SK-N-MC (cell line): ENCODE data around the gene CGB5.
"Not testable (repeated sequence)": the region's sequence is repeated elsewhere in the genome, so short reads cannot be mapped to it uniquely, and the experiment has no call there.

Experiments used
- DNase-seq: peaks from one replicate; pipeline ENCODE4 v3.0.0-alpha.2; 2011; ENCODE audit warnings: low read depth, low spot score
- H3K27ac ChIP-seq: fragments of 200-600 bp; sonication (generic); 2 replicates; pipeline ENCODE4 v1.5.1; 2016; ENCODE audit warnings: mixed run types
- H3K36me3 ChIP-seq: fragments of 200-600 bp; sonication (generic); 2 replicates; pipeline ENCODE4 v1.6.1; 2017; ENCODE audit warnings: antibody characterized with exemption, low read length, mixed read lengths; ENCODE audit not compliant: insufficient read depth
- H3K4me3 ChIP-seq: fragments of 200-600 bp; sonication (generic); 2 replicates; pipeline ENCODE4 v1.5.1; 2016
- H3K9ac ChIP-seq: fragments of 200-600 bp; sonication (generic); 2 replicates; pipeline ENCODE4 v1.8.0; 2017; ENCODE audit warnings: mixed run types, mixed read lengths; ENCODE audit not compliant: insufficient read length
- H3K9me3 ChIP-seq: fragments of 200-600 bp; sonication (generic); 2 replicates; pipeline ENCODE4 v1.6.1; 2017; ENCODE audit warnings: low read depth, mild to moderate bottlenecking, antibody characterized with exemption, low read length, moderate library complexity, mixed read lengths
- EZH2 ChIP-seq: fragments of 200-600 bp; sonication (generic); IDR thresholded peaks from one replicate; pipeline ENCODE4 v1.6.1; 2017; ENCODE audit warnings: antibody characterized with exemption
- FOXP2 ChIP-seq: optimal IDR thresholded peaks from 2 replicates; pipeline ENCODE3; 2011; ENCODE audit warnings: mild to moderate bottlenecking, moderate library complexity; ENCODE audit not compliant: insufficient read depth; ENCODE audit errors: extremely low read length, control extremely low read depth
- POLR2AphosphoS5 ChIP-seq: IDR thresholded peaks from 2 replicates; pipeline ENCODE4 v1.6.1; 2012; ENCODE audit warnings: mild to moderate bottlenecking, low read depth, low read length, borderline replicate concordance

CGB5 gene

GRCh38 chr19:49019242-49019932 is 24.3 kb upstream of the CGB5 start:
- TF ChIP-seq FOXP2 (no peak), POLR2AphosphoS5 (no peak), EZH2 (no peak)
- H3K4me3 ChIP-seq = 0 out of 2 replicates have a peak overlapping the region, but pooled peaks have one; percentile 25
- DNase-seq = no peak
- H3K27ac ChIP-seq = no peak overlapping the region
- H3K9ac ChIP-seq = no peak overlapping the region
- no peaks in the 10 kb centered on the region for H3K9me3 ChIP-seq
- H3K36me3 ChIP-seq = peaks cover 10% of the 10 kb centered on the region; the same call in 1 of the 2 replicates

GRCh38 chr19:49020342-49020741 is 23.3 kb upstream of the CGB5 start:
- TF ChIP-seq FOXP2 (no peak), POLR2AphosphoS5 (no peak), EZH2 (no peak)
- no peaks in the 10 kb centered on the region for H3K9me3 ChIP-seq
- no peak overlapping the region for H3K4me3 ChIP-seq
- no peak for DNase-seq
- no peak overlapping the region for H3K9ac ChIP-seq
- H3K27ac ChIP-seq = no peak overlapping the region
- peaks cover 3% of the 10 kb centered on the region; the same call in 1 of the 2 replicates for H3K36me3 ChIP-seq

GRCh38 chr19:49020931-49021895 is 22.4 kb upstream of the CGB5 start:
- TF ChIP-seq POLR2AphosphoS5 (no peak), EZH2 (no peak), FOXP2 (no peak)
- DNase-seq = no peak
- Histone ChIP-seq H3K4me3 (no peak overlapping the region), H3K9ac (no peak overlapping the region), H3K27ac (no peak overlapping the region), H3K36me3 (no peaks in the 10 kb centered on the region), H3K9me3 (no peaks in the 10 kb centered on the region)

GRCh38 chr19:49022116-49022515 is 21.5 kb upstream of the CGB5 start:
- TF ChIP-seq FOXP2 (no peak), EZH2 (no peak)

GRCh38 chr19:49024233-49024632 is 19.4 kb upstream of the CGB5 start, which contains the start of gene CGB3:
TSS of gene CGB3 (minus strand) at chr19:49024333. CDS start at chr19:49023971, 362 bp downstream.
- H3K27ac ChIP-seq, H3K4me3 ChIP-seq, H3K9me3 ChIP-seq, H3K9ac ChIP-seq, H3K36me3 ChIP-seq, DNase-seq: not testable (repeated sequence)

More at GRCh38 chr19:49022116-49022515, 21.5 kb upstream of the CGB5 start:
- Histone ChIP-seq H3K4me3 (no peak overlapping the region), H3K9me3 (no peaks in the 10 kb centered on the region), H3K9ac (no peak overlapping the region), H3K36me3 (no peaks in the 10 kb centered on the region), H3K27ac (no peak overlapping the region)
- no peak for DNase-seq

- not testable (repeated sequence) for H3K27ac ChIP-seq, DNase-seq, H3K4me3 ChIP-seq, H3K36me3 ChIP-seq, H3K9me3 ChIP-seq, H3K9ac ChIP-seq
Measured at GRCh38 chr19:49025088-49025487, 18.6 kb upstream of the CGB5 start.

- not testable (repeated sequence) for H3K36me3 ChIP-seq, H3K9ac ChIP-seq, H3K27ac ChIP-seq, DNase-seq, H3K4me3 ChIP-seq, H3K9me3 ChIP-seq
Measured at GRCh38 chr19:49025599-49025998, 18.0 kb upstream of the CGB5 start.

GRCh38 chr19:49028686-49029085 is 15.0 kb upstream of the CGB5 start:
- H3K4me3 ChIP-seq, H3K9ac ChIP-seq, H3K9me3 ChIP-seq, DNase-seq, H3K27ac ChIP-seq, H3K36me3 ChIP-seq: not testable (repeated sequence)

GRCh38 chr19:49029749-49030148 is 13.9 kb upstream of the CGB5 start:
- not testable (repeated sequence) for H3K9me3 ChIP-seq, H3K36me3 ChIP-seq, H3K27ac ChIP-seq, H3K9ac ChIP-seq, H3K4me3 ChIP-seq, DNase-seq

- not testable (repeated sequence) for H3K36me3 ChIP-seq, DNase-seq, H3K9ac ChIP-seq, H3K4me3 ChIP-seq, H3K27ac ChIP-seq, H3K9me3 ChIP-seq
Measured at GRCh38 chr19:49030323-49030722, 13.3 kb upstream of the CGB5 start.

GRCh38 chr19:49031642-49032301 is 11.9 kb upstream of the CGB5 start, which contains the start of gene CGB2:
TSS of gene CGB2 (plus strand) at chr19:49031890. CDS start at chr19:49032096, 206 bp downstream.
- H3K4me3 ChIP-seq, DNase-seq: not testable (repeated sequence)

GRCh38 chr19:49036815-49037214 is 6.8 kb upstream of the CGB5 start, which contains the start of gene CGB1:
TSS of gene CGB1 (minus strand) at chr19:49036895. CDS start at chr19:49036711, 184 bp downstream.
- not testable (repeated sequence) for DNase-seq

More at GRCh38 chr19:49031642-49032301, 11.9 kb upstream of the CGB5 start, which contains the start of gene CGB2:
- not testable (repeated sequence) for H3K27ac ChIP-seq, H3K9ac ChIP-seq, H3K9me3 ChIP-seq, H3K36me3 ChIP-seq

More at GRCh38 chr19:49036815-49037214, 6.8 kb upstream of the CGB5 start, which contains the start of gene CGB1:
- not testable (repeated sequence) for H3K9me3 ChIP-seq, H3K9ac ChIP-seq, H3K27ac ChIP-seq, H3K4me3 ChIP-seq, H3K36me3 ChIP-seq
